Measurements from ENCODE around the gene MRGPRG.

The MRGPRG gene

DNA sequence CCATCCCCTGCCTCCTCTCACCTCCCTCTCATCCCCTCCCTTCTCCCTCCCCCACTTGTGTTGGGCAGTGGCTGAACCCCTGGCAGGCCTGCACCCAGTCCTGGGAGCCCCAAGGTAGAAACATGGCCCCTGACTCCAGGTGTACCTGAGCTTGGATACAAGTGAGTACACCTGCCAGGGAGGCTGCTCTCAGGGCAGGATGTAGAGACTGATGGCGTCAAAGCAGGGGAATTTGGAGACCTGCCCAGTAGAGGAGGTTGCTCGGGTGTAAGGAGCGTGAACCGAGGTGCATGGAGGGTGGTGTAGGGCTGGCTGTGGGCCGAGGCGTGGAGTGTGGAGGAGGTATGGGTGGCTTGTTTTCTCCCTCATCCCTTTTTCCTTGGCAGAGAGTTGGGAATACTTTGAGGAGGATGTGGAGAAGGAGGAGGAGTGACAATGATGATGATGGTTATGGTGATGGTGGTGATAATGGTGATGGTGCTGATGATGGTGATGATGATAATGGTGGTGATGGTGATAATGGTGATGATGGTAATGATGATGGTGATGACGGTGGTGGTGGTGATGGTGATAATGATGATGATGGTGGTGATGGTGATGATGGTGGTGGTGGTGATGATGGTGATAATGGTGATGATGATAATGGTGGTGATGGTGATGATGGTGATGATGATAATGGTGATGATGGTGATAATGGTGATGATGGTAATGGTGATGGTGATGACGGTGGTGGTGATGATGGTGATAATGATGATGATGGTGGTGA, 12.3 kb downstream of the MRGPRG start:
- DNase-seq, result no peak

DNA sequence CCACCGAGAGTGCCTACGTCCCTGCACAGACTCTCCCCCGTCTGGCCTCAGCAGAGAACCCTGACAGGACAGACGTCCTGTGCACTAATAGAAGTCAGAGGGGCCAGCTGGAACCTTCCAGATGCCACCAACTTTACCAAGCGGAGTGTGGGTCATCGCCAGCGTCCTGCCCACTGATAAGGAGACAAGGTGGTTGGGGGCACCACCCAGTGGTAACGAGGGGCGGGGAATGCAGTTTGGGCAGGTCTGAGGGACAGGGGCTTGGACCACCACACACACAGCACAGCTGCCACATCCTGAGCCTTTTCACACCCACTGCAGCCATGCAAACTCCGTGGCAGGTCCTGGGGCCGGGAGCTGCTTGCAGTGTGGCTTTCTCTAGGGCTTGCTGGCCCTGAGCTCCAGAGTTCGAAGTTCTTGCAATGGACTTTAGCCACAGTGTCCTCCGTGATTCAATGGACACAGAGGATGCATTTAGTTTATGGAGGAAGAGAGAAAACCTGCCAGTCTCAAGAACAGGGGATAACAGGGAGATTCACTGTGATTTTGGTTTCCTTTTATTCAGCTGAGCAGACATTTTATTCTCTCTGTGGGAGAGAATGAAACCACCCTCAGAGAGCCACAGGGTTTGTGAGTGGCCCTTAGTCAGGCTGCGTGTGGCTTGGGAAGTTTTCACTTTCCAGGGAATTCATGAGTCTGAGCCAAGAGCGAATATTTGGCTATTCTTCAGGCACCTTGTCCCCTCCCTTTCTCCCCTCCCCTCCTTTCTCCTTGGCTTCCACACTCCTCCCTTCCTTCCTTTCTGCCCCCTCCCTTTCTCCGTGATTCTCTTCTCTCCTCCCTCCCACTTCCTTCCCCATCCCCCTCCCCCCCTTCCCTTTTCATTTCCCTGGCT, 13.1 kb downstream of the MRGPRG start:
- no peak for DNase-seq

DNA sequence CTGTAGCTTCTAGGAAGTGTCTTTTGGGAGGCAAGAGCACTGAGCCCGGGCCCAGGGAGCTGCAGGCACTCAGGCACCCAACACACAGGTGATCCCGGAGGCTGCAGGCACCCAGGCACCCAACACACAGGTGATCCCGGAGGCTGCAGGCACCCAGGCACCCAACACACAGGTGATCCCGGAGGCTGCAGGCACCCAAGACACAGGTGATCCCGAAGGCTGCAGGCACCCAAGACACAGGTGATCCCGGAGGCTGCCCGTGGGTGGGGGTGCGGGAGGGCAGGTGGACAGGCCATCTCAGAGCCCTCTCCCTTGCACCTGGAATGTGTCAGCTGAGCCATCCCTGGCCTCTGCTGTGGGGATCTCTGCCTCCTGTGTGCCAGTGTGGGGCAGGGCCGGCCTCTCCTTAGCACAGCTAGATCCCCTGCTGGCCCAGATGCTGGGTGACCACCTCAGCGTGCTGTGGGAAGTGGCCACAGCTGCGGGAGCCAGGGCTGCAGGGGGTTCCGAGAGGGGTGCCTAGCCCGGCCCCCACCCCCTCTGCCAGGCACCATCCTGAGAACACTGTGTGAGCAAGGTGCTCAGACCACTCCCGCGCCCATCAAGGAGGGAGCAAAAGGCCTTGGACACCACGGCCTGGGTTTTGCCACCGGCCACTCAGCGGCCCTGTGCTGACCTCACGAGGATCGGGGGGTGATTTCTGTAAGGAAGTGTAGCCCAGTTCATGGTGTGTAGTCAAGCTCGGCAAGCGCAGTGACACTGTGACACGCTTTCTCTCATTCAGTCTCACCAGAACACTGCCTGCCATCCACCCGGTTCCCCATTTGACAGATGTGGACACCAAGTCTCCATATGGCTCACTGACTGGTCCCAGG, 14.2 kb downstream of the MRGPRG start:
- no peak for DNase-seq

DNA sequence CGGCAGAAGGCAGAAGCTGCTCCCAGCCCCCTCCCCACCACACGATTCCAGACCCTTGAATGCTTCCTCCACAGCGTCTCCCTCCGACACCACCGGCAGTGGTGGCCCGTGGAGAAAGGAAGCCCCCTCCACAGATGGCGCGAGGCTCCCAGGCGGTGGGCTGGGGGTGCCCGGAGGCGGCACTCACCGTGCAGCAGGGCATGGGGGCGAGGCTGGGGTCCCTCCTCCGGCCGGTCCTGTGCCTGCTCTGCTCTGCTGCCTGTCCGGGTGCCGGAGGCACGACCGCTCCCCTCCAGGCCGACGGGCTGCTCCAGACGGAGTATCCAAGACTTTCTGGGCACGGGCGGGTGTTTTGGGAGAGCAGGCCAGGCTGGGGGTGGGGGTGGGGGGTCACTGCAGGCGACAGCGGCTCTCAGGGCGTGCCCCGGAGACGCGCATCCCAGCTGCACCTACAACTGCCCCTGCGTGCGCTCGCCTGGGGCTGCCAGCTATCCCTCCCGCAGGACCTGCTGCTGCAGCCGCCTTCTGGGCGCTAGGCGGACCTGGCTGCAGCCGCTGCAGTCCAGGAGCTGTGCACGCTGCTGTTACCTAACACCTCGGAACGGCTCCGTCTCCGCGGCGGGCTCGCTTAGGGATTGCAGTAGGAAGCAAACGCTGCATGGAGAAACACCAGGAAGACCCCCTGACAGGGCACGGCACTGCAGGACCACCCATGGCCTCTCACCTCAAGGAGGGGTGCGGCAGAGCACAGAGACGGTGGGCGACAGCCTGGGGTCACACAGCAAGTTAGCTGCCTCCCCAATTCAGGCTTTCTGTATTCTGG, 15.2 kb downstream of the MRGPRG start:
- DNase-seq, result no peak

DNA sequence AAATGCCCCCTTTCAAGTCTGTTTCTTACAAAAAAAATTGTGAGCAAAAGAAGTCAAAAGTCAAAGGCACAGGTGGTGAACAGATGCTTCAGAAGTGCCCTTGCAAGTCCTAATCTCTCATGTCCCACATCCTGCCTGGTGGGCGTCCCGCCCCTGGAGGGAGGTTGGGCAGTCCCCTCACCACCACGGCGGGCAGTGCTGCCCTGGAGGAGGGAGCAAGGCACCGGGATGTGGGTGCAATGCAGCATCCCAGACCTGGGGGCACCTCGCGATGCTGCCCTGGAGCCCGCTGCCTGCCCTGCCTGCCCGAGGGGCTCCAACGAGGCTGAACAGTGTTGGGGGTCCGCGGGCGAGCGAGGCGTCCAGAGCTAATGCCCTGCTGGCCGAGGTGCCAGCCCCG, 15.9 kb downstream of the MRGPRG start:
- no peak for DNase-seq

DNA sequence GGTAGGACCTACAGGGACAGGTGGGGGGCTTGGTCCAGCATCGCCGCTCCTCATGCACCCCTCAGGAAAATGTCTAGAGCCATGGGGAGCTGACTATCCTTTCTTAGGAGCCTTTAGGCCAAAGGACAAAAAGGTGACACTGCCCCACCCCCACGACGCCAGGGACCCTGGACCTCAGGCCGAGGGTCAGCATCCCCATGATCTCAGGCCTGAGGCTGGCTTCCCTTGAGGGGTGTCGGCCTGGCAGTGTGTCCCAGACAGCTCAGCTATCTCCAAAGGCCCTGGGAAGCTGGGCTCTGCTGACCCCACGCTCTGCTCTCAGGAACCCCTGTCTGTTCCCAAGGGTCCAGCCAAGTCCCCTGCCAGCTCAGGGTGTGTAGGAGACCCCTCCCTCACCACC, 16.3 kb downstream of the MRGPRG start:
- DNase-seq, result no peak

DNA sequence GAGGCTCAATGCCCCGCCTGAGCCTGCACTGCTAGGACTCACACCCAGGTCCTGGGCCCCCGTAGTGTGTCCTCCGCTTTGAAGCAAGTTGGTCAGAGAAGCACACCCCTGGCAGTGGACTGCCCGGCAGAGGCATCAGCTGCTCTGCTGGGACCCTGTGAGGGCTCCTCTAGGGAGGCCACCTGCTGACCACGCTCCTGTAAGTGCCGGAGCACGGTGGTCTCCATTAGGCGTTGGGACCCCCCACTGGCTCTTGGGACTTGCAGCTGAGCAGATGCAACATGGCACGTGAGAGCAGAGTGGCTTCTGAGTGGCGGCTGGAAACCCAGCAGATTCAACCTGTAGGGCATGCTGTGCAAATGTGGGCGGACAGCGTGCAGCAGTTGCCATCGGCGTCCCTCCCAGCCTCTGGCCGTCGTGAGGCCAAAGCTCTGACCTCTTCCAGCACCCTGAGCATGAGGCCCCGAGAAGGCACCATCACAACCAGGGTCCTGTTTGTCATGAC, 16.9 kb downstream of the MRGPRG start:
- no peak for DNase-seq

DNA sequence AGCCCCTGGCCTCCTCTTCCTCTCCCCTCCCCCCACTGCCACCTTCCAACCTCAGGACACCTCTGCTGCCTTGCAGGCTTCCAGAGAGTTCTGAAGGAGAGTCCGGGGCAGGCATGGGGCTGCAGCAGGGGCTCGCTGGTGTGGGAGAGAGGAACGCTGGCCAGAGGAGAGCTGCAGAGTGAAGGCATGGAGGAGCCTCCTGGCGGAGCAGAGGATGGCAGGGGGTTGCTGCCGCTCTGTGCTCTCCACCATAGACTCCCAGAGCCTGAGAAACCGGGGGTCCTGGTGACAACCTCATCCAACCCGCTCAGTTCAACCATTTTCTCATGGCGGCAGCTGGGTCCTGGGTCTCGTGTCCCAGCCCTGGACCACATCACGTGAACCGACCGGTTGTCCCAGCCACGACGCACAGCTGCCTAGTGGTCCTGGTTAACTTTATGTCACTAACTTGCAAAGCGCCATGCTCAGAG, 17.5 kb downstream of the MRGPRG start:
- DNase-seq, result no peak

DNA sequence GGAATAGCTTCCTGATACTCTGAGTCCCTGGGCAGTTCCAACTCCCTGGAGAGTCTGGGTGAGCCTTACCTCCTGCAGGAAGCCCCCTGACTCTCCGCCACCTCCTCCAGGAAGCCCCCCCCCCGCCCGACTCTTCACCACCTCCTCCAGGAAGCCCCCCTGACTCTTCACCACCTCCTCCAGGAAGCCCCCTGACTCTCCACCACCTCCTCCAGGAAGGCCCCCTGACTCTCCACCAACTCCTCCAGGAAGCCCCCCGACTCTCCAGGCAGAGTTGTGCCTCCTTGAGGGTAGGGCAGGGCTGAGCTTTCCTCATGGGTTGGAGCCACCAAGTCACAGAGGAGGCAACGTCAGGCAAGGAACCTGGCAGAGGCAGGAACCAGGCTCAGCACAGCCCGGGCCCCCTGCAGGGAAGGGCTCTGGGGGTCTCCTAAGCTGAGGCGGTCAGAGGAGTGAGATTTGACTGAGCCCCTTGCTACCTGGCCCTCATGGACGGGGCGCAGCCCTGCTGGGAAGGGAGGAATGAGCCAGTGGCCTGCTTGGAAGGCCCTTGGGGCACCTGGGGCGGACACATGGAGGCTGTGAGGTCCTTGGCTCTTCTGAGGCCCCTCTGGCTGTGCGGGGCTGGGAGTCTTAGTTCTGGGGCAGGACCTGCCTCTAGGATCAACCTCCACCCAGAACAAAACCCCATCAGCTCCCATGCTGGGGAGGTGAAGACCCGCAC, 18.1 kb downstream of the MRGPRG start:
- DNase-seq, result no peak

DNA sequence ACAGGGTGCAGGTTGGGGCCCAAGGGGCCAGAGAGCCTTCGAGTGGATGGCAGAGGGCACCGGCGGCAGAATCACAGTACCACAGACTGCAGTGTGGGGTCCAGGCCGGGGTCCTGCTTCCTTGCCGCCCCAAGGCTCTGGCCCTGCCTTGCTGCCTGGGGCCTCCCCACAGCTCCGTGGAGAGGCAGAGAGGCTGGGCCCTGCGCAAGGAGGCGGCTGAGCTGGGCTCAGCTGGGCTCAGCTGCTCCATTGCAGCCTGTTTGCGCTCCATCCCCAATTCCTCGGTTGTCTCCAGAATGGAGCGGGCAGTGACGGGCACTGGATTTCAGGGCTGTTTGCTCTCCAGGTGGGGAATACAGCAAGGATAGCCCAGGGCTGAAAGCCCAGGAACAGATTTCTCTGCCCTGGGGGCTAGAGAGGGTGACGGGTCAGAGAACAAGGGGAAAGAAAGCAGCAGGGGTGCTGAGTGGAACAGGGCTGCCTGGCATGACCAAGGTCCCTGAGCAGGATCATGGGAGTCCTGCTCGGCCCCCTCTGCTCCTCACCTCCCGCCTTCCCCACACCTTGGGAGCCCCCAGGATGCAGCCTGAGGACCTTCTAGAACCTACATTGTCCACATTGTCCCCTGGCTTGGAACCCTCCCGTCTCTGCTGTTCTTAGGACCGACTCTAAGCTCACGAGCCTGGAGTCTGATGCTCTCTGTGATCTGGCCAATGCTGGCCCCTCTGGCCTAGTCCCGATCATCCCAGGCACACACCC, 18.9 kb downstream of the MRGPRG start:
- no peak for DNase-seq

DNA sequence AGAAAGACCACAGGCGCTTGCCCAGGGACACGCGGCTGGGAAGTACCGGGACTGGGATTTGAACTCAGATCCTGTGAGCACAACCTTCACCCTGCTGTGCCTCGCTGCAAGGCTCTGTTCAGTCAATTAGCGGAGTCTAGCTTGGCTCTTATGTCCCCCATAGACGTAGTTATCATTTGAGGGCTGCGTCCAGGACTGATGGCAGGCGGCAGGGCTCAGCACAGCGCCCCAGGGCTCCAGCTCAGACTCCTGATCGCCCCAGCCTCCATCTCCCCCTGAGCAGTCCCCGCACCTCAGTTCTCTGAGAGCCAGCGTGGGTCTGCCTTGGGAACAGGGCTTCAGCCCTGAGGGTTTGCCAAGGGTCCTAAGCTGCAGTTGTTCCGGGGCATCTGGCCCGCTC, 19.8 kb downstream of the MRGPRG start:
- no peak for DNase-seq

DNA sequence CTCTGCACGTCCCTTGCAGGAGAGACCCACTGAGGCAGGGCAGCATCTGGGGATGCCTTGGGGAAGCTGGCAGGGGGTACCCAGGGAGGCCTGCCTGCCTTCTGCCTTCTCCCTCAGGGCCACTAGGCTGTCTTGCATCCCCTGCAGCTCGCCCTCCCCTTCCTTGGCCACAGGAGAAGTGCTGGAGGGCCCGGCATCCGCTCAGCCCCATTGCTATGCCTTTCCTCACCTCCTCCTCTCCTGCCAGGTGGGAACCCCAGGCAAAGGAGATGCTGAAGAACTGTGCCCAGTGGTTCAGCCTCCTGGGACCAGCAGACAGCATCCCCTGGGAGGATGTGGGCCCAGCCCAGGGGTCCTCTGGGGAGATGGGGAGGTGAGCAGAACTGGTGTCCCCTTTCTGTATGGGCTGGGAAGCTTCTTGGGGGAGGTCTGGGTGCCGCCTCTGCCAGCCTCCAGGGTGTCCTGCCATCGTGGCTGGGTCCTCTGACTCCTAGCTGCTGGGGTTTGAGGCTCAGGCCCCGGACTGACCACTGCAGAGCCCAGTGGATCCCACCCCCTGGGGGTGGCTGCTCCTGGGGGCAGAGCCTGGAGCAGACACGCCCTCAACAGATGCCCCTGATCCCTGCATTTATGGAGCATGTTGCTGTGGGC, 20.6 kb downstream of the MRGPRG start:
- DNase-seq, result no peak

DNA sequence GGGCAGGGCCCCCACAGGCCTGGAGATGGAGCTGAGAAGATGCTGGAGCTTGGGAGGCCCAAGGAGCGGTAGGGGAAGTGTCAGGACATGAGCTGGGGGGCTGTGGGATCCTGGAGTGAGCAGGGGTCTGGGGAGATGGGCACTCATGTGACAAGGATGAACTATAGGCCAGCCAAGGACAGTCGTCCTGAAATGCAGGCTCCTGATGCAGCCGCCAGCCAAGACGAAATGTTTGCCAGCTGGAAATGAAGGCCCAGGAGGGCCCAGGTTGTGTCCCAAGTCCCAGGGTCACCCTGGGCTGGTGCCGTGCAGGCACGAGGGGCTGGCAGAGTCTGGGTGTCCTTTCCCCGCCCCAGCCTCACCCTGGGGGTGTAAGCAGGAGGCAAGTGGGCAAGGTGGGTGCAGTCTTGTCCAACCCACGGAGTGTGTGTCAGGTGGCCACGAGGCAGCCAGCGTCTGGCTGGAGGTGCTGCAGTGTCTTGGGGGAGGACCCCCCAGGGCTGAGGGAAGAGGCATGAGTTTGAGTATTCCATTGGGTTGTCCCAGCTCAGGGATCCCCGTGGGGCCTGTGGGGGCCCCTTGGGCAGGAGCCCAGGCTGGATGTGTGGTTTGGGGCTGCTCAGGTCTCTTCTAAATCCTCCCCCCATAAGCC, 21.4 kb downstream of the MRGPRG start:
- DNase-seq, result no peak

DNA sequence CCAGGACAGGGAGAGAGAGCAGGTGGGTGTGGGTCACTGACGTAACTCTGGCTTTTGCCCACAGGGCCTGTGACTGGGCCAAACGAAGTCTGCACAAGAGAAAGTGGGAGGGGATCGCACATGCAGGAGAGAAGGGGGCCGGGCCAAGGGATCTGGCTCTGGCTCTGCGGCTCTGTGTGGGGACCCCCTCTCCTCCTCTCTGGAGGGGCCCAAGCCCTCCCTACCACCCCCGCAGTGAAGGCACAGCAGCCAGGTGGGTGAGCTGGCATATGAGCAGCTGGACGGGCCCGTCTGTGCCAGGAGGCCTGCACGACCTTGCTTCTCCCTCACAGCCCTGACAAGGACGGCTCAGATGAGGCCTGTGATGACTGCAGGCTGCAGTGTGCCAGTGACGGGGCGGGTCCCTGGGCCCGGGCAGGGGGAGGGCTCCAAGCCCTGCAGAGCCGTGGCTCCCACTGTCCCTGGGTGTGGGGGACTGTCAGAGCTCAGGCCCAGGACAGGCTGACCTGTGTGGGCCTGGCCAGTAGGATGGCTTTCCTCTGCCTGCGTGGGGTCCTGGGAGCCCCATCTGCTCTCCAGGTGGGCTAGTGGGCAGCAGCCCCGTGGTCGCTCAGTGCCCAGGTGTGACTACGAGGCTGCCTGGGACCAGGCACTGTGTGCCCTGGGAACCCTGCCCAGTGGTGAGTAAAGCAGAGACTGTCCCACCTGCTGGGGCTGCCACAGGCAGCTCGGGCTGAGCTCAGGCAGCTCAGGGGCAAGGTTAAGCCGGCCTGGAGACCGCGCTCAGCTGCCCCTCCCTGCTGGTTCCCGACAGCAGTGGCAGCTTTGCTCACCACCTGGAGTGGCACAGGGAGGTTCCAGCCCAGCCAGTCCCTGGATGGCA, 22.2 kb downstream of the MRGPRG start:
- DNase-seq, result no peak

DNA sequence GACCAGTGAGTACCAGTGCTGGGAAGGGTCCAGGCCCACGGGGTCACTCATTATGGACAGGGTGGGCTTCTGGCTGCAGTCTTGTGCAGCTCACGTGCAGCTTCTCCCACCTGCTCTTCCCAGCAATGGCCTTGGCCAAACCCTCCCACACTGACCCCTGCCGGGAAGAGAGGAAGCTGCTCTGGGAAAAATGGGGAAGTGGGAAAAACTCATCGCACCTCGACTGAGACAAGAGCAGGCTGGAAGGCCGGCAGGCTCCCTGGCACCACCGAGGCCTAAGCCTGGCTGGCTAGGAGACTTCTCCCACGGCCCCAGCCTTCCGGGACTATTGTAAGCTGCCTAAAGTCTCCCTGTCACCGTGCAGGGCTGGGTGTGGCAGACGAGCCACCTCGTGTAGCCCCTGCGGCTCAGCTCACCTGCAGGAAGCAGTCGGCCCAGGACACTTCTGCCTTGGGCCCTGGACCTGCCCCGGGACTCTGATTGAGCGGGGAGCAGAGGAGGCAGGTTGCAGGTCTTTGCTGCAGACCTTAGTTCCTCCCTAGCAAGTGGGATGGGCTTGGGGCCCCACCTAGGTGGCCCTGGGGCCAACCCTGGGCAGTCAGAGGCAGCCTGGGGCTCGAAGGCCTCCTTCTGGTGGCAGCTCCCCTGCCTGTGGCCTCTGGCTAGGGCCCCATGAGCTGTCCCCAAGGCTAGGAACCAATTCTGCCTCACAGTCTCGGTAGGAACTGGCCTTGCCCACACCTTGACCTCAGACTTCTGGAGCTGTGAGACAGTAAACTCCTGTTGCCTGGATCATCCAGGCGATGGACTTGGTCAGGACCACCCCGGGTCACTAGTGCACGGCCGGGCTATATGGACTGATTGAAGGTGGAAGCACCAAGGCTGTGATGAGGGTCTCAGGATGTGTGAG, 23.1 kb downstream of the MRGPRG start:
- no peak for DNase-seq

DNA sequence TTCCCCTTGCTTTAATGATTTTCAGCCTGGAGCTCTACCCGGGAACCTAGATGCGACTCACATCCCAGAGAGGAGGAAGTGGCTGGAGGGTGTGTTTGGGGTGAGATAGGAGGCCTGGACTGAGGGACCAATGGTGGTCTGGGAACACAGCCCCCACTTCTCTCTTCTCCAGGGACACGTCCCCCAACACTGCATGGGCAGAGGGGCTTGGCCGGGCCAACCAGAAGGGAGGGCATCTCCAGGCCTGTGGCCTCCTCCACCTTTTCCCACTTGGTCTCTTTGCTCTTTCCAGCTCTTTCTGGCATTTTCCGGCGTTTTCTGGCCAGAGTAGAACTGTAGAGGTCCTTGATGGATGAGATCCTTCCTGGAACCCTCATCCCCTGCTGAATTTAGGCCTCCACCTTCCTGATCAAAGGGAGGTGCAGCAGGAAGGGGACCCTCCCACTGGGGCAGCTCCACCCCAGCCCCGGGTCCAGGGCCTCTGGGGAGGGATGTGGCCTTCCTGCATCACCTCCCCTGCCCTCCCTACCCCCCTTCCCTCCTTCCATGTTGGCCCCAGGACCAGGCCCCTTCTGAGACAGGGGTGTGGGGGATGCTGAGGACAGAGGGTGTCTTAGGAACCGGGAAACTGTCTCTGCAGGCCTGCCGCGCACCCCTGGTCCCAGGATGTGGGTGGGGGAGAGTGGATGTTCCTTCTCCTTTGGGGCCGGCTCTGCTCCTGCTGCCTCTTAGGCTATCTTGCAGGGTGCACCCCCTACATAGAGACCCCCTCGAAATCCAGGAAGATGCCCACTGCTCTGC, 24.4 kb downstream of the MRGPRG start:
- DNase-seq, result no peak
